Stimulated activated CD8-positive, alpha-beta memory T cell treated with anti-CD3 and anti-CD28 coated beads, Interleukin-7, amount 100 ng/mL, for 4 hours (primary cell): ENCODE data around the gene TSKU.

Experiments
- DNase-seq, 2 donors: peaks; one replicate each; pipeline ENCODE4 v3.0.0-alpha.2; 2020; ENCODE audit warnings: low read depth in 2 of 2

The TSKU gene

GRCh38 chr11:76783294-76783895 lies at the start of gene TSKU:
TSS of gene TSKU (plus strand) at chr11:76783356. CDS start at chr11:76795617, 12,261 bp downstream.
- DNase-seq: no peak

GRCh38 chr11:76733906-76734305 lies 49.2 kb upstream of the TSKU start:
- DNase-seq: peak in 1 of 2 donors; percentile 20

GRCh38 chr11:76734456-76735420 lies 48.4 kb upstream of the TSKU start:
- no peak for DNase-seq

GRCh38 chr11:76735841-76736240 lies 47.3 kb upstream of the TSKU start:
- DNase-seq: no peak

GRCh38 chr11:76736266-76736665 lies 46.9 kb upstream of the TSKU start:
- DNase-seq: no peak

- DNase-seq: no peak
These were observed 46.2 kb upstream of the TSKU start for GRCh38 chr11:76736773-76737495.

GRCh38 chr11:76738618-76739240 lies 44.4 kb upstream of the TSKU start:
- DNase-seq: no peak

GRCh38 chr11:76739798-76740197 lies 43.4 kb upstream of the TSKU start:
- no peak for DNase-seq

GRCh38 chr11:76740772-76741171 lies 42.4 kb upstream of the TSKU start:
- no peak for DNase-seq

- DNase-seq: no peak
These were observed 40.3 kb upstream of the TSKU start for GRCh38 chr11:76742902-76743301.

- DNase-seq: no peak
These were observed 38.7 kb upstream of the TSKU start for GRCh38 chr11:76744186-76745043.

GRCh38 chr11:76745044-76745376 lies 38.1 kb upstream of the TSKU start:
- no peak for DNase-seq

- DNase-seq: no peak
These were observed 37.5 kb upstream of the TSKU start for GRCh38 chr11:76745561-76746207.

GRCh38 chr11:76747153-76747914 lies 35.8 kb upstream of the TSKU start:
- DNase-seq: no peak

GRCh38 chr11:76747915-76748860 lies 35.0 kb upstream of the TSKU start:
- no peak for DNase-seq

- no peak for DNase-seq
These were observed 34.2 kb upstream of the TSKU start for GRCh38 chr11:76748948-76749347.

- no peak for DNase-seq
These were observed 33.1 kb upstream of the TSKU start for GRCh38 chr11:76750067-76750466.

- no peak for DNase-seq
These were observed 32.4 kb upstream of the TSKU start for GRCh38 chr11:76750746-76751145.
